Neural cell (in vitro differentiated cells): ENCODE data around the gene JUNB.

Source experiments
- CTCF ChIP-seq: fragments of 450-650 bp; IDR thresholded peaks from 2 replicates; pipeline ENCODE4 v1.5.1; 2014; ENCODE audit warnings: antibody characterized with exemption, mild to moderate bottlenecking, moderate library complexity; ENCODE audit not compliant: poor library complexity, severe bottlenecking
- EP300 ChIP-seq: fragments of 450-650 bp; conservative IDR thresholded peaks from 2 replicates; pipeline ENCODE4 v1.6.1; 2014; ENCODE audit warnings: antibody characterized with exemption, mild to moderate bottlenecking, moderate library complexity; ENCODE audit not compliant: poor library complexity, severe bottlenecking
- EZH2 ChIP-seq: fragments of 200-600, 300-800 bp; shearing (Covaris generic), sonication (generic); IDR thresholded peaks from 2 replicates; pipeline ENCODE4 v1.6.1; 2014; ENCODE audit warnings: antibody characterized with exemption, low read length, borderline replicate concordance, mild to moderate bottlenecking; ENCODE audit not compliant: insufficient read depth, poor library complexity, severe bottlenecking
- POLR2AphosphoS5 ChIP-seq: IDR thresholded peaks from 2 replicates; pipeline ENCODE4 v1.6.1; 2012
- TF ChIP-seq, protein P1 (sequence below): IDR thresholded peaks from 2 replicates; pipeline ENCODE4 v1.6.1; 2012; ENCODE audit warnings: borderline replicate concordance

- no peak for TF ChIP-seq CTCF
- TF ChIP-seq EZH2: no peak
- TF ChIP-seq POLR2AphosphoS5: no peak
- TF ChIP-seq, protein P1, sequence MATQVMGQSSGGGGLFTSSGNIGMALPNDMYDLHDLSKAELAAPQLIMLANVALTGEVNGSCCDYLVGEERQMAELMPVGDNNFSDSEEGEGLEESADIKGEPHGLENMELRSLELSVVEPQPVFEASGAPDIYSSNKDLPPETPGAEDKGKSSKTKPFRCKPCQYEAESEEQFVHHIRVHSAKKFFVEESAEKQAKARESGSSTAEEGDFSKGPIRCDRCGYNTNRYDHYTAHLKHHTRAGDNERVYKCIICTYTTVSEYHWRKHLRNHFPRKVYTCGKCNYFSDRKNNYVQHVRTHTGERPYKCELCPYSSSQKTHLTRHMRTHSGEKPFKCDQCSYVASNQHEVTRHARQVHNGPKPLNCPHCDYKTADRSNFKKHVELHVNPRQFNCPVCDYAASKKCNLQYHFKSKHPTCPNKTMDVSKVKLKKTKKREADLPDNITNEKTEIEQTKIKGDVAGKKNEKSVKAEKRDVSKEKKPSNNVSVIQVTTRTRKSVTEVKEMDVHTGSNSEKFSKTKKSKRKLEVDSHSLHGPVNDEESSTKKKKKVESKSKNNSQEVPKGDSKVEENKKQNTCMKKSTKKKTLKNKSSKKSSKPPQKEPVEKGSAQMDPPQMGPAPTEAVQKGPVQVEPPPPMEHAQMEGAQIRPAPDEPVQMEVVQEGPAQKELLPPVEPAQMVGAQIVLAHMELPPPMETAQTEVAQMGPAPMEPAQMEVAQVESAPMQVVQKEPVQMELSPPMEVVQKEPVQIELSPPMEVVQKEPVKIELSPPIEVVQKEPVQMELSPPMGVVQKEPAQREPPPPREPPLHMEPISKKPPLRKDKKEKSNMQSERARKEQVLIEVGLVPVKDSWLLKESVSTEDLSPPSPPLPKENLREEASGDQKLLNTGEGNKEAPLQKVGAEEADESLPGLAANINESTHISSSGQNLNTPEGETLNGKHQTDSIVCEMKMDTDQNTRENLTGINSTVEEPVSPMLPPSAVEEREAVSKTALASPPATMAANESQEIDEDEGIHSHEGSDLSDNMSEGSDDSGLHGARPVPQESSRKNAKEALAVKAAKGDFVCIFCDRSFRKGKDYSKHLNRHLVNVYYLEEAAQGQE: no peak
- TF ChIP-seq EP300: no peak
These were observed 11.9 kb upstream of the JUNB start for GRCh38 chr19:12779162-12779993.
